Adrenal gland (tissue), 12 donors: Measurements from ENCODE around the gene COL20A1. TPM values are rescaled to one million over a fixed set of nuclear protein-coding genes. Genes with fewer than 3 reads are reported as not detected.
"Not testable (repeated sequence)": the region's sequence is repeated elsewhere in the genome, so short reads cannot be mapped to it uniquely, and the experiment has no call there.

ENCODE experiments used
- DNase-seq, 7 donors: peaks; one replicate each; pipeline ENCODE4 v3.0.0-alpha.2; 2019 to 2020
- H3K27ac ChIP-seq, 5 donors: fragments of 200-600 bp; sonication (generic) in 4 of 5; 1 replicate in 3 of 5; 2 replicates in 2 of 5; pipeline versions ENCODE4 v1.5.1 to v1.8.0; 2016 to 2020; ENCODE audit warnings: mild to moderate bottlenecking in 1 of 5
- H3K27me3 ChIP-seq: fragments of 200-600 bp; 2 replicates; pipeline ENCODE4 v1.8.0; 2021
- H3K36me3 ChIP-seq, 2 donors: fragments of 200-600 bp; replicated peaks in 1 of 2; 1 replicate in 1 of 2; 2 replicates in 1 of 2; pipeline versions ENCODE4 v1.5.1 to v1.8.0; 2018 to 2022
- H3K4me1 ChIP-seq, 2 donors: fragments of 200-600 bp; replicated peaks in 1 of 2; 1 replicate in 1 of 2; 2 replicates in 1 of 2; pipeline versions ENCODE4 v1.5.1 to v1.8.0; 2018 to 2021
- H3K4me3 ChIP-seq, 4 donors: fragments of 200-600 bp; sonication (generic) in 3 of 4; one replicate each; pipeline ENCODE4 v1.5.1; 2016 to 2018
- H3K9me3 ChIP-seq, 3 donors: fragments of 200-600 bp; sonication (generic) in 1 of 3; replicated peaks in 1 of 3; 1 replicate in 2 of 3; 2 replicates in 1 of 3; pipeline versions ENCODE4 v1.5.1 to v1.8.0; 2016 to 2021
- POLR2A ChIP-seq, 2 donors: fragments of 450-650 bp; IDR thresholded peaks; one replicate each; pipeline ENCODE4 v1.6.1; 2017; ENCODE audit warnings: antibody characterized with exemption in 2 of 2, mild to moderate bottlenecking in 2 of 2, moderate library complexity in 1 of 2
- WGBS, 4 donors: extraction: QIAGEN DNeasy Blood & Tissue Kit in 2 of 4; methylation state at CpG; one replicate each; pipeline versions ENCODE4 v1.1.5 to v1.1.7; 2013 to 2017; 5-methylcytosine and 5-hydroxymethylcytosine counted together
- intact Hi-C, 2 donors: fragments of 100-400 bp; cut with DNase I; formaldehyde crosslinking; loops; one replicate each; pipeline versions ENCODE4 v1.14.1 to v1.15.0; 2022 to 2023
- polyA plus RNA-seq, 3 donors: library from polyadenylated mRNA; stranded (reverse); fragments of 200-250 nt in 2 of 3; fragments of 350-450 nt in 1 of 3; fragmentation: Illumina TruSeq in 1 of 3; extraction: RNeasy Lipid Tissue Mini Kit (QIAGEN cat#74804) in 1 of 3; gene quantifications; one replicate each; pipeline ENCODE4 v1.2.3, GENCODE V29; 2013 to 2014
- total RNA-seq, 9 donors: library from RNA; depleted of rRNA in 4 of 9; stranded (reverse); fragments of >200 nt in 4 of 9; fragments of 120-200 nt in 1 of 9; fragmentation: NEBNext Ultra II Directional in 1 of 9; extraction: Animal tissue kit (Norgen Biotek cat#: 25700) in 1 of 9; gene quantifications; one replicate each; pipeline versions ENCODE4 v1.1.0 to v1.2.4, GENCODE V29; 2013 to 2023
- TF ChIP-seq, protein P1 (sequence below), 6 experiments: fragments of 450-650 bp in 4 of 6; fragments of 200-600 bp in 2 of 6; sonication (generic) in 1 of 6; IDR thresholded peaks; 1 replicate in 5 of 6; 2 replicates in 1 of 6; pipeline versions ENCODE4 v1.5.1 to v1.8.0; 2016 to 2021; ENCODE audit warnings: antibody characterized with exemption in 6 of 6, mild to moderate bottlenecking in 2 of 6, moderate library complexity in 1 of 6
- donor health status: healthy with polysubstance abuse.
- donor health status: Bipolar disorder and iron deficiency.
- donor health status: DM: yes; HTN: yes; CAD: no.
- donor health status: DM: no; HTN: no; CAD: no.
- donor health status: DM: no; HTN: no; CAD: no.
- donor health status: DM: yes; HTN: yes; CAD: no.

The COL20A1 gene
- total and polyA plus RNA-seq, 12 donors = 0.09 to 0.97 (median 0.26) TPM; not detected in 6

DNA sequence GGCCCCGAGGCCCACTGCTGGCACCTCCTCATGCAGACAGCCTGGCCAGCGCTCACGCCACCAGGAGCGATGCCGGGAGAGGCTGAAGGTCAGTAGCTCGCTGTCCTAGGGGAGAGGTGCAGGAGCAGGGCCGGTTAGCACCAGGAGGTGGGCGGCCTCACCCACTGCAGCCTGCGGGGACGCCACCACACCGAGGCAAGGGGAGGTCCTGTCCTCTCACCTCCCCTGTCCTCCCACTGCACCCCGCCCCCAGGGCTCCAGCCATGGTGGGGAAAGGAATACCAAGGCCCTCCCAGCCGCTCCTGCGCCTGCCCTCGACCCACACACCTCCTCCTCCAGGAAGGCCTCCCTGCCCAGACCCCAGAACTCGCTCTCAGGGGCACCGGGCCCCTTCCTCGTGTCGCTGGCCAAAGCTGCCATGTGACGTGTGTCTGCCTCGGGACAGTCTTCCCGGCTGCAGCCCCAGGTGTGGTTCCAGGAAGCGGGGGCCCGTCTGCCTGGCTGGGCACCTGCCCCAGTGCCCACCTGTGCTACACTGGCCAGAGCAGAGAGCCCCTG, 45.2 kb upstream of the COL20A1 start:
- 53 to 64% (median 58%) methylated on average over 5 to 24 of the region's 24 CpGs for WGBS, 4 donors
- Histone ChIP-seq H3K27me3 (peaks cover 17% of the 10 kb centered on the region), H3K4me1 (no peaks in the 10 kb centered on the region), H3K9me3 (no peaks in the 10 kb centered on the region), H3K27ac (no peak overlapping the region), H3K36me3 (no peaks in the 10 kb centered on the region), H3K4me3 (no peak overlapping the region)
- DNase-seq = no peak
- intact Hi-C loops = no loop called here
- no peak for TF ChIP-seq POLR2A (IDR thresholded peaks at IDR 0.05)
- TF ChIP-seq, protein P1, sequence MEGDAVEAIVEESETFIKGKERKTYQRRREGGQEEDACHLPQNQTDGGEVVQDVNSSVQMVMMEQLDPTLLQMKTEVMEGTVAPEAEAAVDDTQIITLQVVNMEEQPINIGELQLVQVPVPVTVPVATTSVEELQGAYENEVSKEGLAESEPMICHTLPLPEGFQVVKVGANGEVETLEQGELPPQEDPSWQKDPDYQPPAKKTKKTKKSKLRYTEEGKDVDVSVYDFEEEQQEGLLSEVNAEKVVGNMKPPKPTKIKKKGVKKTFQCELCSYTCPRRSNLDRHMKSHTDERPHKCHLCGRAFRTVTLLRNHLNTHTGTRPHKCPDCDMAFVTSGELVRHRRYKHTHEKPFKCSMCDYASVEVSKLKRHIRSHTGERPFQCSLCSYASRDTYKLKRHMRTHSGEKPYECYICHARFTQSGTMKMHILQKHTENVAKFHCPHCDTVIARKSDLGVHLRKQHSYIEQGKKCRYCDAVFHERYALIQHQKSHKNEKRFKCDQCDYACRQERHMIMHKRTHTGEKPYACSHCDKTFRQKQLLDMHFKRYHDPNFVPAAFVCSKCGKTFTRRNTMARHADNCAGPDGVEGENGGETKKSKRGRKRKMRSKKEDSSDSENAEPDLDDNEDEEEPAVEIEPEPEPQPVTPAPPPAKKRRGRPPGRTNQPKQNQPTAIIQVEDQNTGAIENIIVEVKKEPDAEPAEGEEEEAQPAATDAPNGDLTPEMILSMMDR (IDR thresholded peaks at IDR 0.05) = no peak

DNA sequence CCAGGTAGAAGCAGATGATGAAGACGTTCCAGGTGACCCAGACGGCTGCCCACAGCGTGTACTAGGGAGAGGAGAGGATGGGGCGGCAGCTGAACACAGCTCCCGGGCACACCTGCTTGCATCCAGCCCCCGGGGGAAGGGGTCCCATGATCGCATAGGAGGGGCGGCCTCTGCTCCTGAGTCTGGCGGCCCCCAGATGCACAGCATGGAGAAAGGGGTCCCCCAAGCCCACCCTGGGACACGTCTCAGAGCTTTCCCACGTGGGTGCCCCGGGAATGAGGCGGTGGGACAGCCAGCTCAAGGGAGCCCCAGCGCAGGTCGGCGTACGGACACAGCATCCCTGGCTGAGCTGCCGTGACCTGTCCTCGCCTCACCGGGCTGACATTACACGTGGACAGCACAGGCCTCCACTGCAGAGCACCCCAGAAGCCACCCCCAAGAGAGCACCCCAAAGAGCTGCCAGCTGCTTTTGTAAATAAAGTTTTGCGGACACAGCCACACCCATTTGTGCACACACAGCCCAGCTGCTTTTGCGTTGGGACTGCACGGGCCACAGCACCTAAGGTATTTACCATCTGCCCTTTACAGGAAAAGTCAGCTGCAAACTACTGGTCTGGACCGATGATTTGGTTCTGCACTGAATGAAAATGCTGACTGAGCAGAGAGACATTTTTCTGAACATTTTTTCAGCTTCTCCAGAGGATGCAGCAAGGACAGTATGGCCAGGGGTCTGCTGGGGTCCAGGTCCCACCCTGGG, 44.0 kb upstream of the COL20A1 start:
- no peak for DNase-seq
- no peak for TF ChIP-seq POLR2A (IDR thresholded peaks at IDR 0.05)
- TF ChIP-seq, protein P1 (IDR thresholded peaks at IDR 0.05) = no peak
- peaks cover 28% of the 10 kb centered on the region for H3K27me3 ChIP-seq

DNA sequence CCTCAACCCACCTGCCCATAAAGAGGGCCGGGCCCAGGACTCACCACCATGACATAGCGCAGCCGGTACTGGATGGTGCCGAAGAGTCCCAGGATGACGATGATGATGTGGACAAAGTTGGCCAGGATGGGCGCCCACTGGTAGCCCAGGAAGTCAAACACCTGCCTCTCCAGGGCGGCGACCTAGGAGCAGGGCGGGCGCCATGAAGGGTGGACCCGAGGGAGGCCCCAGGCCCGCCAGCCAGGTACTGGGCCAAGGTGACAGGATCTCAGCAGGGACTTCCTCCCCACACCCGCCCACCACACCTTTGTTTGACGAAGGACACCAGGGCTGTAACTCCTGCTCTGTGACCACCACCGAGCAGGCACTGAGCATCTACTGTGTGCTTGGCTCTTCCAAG, 43.1 kb upstream of the COL20A1 start:
- Histone ChIP-seq H3K9me3 (no peaks in the 10 kb centered on the region), H3K27ac (no peak overlapping the region), H3K4me3 (no peak overlapping the region), H3K27me3 (peaks cover 36% of the 10 kb centered on the region), H3K36me3 (no peaks in the 10 kb centered on the region), H3K4me1 (peaks cover 0 to 5% of the 10 kb centered on the region in 2 donors)
- TF ChIP-seq POLR2A (IDR thresholded peaks at IDR 0.05) = no peak
- TF ChIP-seq, protein P1 (IDR thresholded peaks at IDR 0.05) = no peak
- DNase-seq = no peak
- 88 to 94% (median 93%) methylated on average over 8 to 15 of the region's 15 CpGs for WGBS, 4 donors
- intact Hi-C loops = no loop called here

More for the DNA sequence above, 44.0 kb upstream of the COL20A1 start:
- Histone ChIP-seq H3K27ac (no peak overlapping the region), H3K4me1 (peaks cover 0 to 5% of the 10 kb centered on the region in 2 donors), H3K9me3 (no peaks in the 10 kb centered on the region), H3K36me3 (no peaks in the 10 kb centered on the region), H3K4me3 (no peak overlapping the region)
- intact Hi-C loops = no loop called here
- 61 to 75% (median 66%) methylated on average over 5 to 25 of the region's 25 CpGs for WGBS, 4 donors

DNA sequence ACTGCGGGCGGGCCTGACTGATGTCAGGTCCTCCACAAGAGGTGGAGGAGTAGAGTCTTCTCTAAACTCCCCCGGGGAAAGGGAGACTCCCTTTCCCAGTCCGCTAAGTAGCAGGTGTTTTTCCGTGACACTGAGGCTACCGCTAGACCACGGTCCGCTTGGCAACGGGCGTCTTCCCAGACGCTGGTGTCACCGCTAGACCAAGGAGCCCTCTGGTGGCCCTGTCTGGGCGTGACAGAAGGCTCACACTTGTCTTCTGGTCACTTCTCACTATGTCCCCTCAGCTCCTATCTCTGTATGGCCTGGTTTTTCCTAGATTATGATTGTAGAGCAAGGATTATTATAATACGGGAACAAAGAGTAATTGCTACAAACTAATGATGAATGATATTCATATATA, 41.6 kb upstream of the COL20A1 start:
- H3K36me3 ChIP-seq, intact Hi-C loops, H3K4me3 ChIP-seq, H3K9me3 ChIP-seq, H3K27ac ChIP-seq, H3K4me1 ChIP-seq: not testable (repeated sequence)
- peaks cover 49% of the 10 kb centered on the region for H3K27me3 ChIP-seq
- 30 to 53% (median 35%) methylated on average over 2 to 13 of the region's 14 CpGs for WGBS, 4 donors
- DNase-seq = peak in 2 of 7 donors; percentile 33 to 48
